ENCODE measurements around the gene POPDC2. TPM values are rescaled to one million over a fixed set of nuclear protein-coding genes. Genes with fewer than 3 reads are reported as not detected.

POPDC2 gene
- total and polyA plus RNA-seq, 2 of the 4 experiments (the other 2 are of a cell fraction): under 0.01 to 0.29 TPM

DNA sequence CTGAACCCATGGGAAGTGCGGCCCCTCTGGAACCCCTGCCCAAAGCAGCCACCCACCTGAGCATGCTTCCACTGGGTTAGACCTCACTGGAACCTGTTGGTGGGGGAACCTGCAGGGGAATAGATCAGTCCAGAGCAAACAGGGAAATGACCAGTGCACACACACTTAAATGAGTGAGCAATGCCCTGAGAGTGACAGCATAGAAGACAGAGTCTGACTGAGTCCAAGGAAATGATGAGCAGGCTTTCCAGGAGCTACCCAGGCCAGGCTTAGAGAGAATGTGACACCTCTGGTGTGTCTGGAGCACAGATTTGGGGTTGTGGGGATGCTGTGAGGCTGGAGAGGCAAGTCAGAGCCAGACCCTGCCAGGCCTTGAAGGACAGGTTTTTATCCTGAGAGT lies 34.2 kb downstream of the POPDC2 start:
- no peak overlapping the region for H3K56ac ChIP-seq (ENCODE audit: extremely low read depth, insufficient read depth, low read length)
- H2BK20ac ChIP-seq (ENCODE audit: low read depth, low read length): no peak overlapping the region
- dilution Hi-C loops (cut with HindIII; ENCODE audit: low sequenced_read_pairs, unreplicated experiment) (no loop called here), intact Hi-C loops (cut with micrococcal nuclease) (no loop called here), in situ Hi-C loops (cut with MboI; ENCODE audit: low sequenced_read_pairs) (no loop called here)
- no peak overlapping the region for H3K23ac ChIP-seq (ENCODE audit: low read depth, low read length)
- H4K8ac ChIP-seq (ENCODE audit: low read depth in 2 of 2, low read length in 2 of 2): no peak overlapping the region
- no peak overlapping the region for H3K4ac ChIP-seq (ENCODE audit: low read depth, low read length)
- H2BK120ac ChIP-seq (ENCODE audit: low read depth, low read length): no peak overlapping the region
- H4K20me1 ChIP-seq (ENCODE audit: insufficient read depth, low read length): no peaks in the 10 kb centered on the region
- no peak overlapping the region for H4K5ac ChIP-seq (ENCODE audit: low read depth, low read length)
- no peak overlapping the region for H3K9ac ChIP-seq (ENCODE audit: low read depth, low read length)
- peaks cover 5% of the 10 kb centered on the region; the same call in 1 of the 2 replicates for H3K27me3 ChIP-seq (ENCODE audit: control insufficient read depth, insufficient read depth, low read length)
- no peak overlapping the region for H3K4me2 ChIP-seq (ENCODE audit: low read depth, low read length)
- no peak overlapping the region for H3K27ac ChIP-seq (ENCODE audit: insufficient read depth, low read length)
- no peak overlapping the region for H3K4me3 ChIP-seq (ENCODE audit: insufficient read depth, low read depth, low read length)
- ChIA-PET POLR2A (ENCODE audit: unreplicated experiment) (no interaction called here), CTCF (interaction anchor here (0.9 kb wide), 1 partner anchor 94 kb away, joined by 5 read pairs; no protein-coding TSS in a partner anchor)
- no peak overlapping the region for H3K18ac ChIP-seq (ENCODE audit: low read depth, low read length)
- H3K4me1 ChIP-seq (ENCODE audit: control insufficient read depth, insufficient read depth, low read length): peaks cover 8% of the 10 kb centered on the region
- H2BK5ac ChIP-seq (ENCODE audit: low read depth, low read length, poor library complexity, severe bottlenecking): no peak overlapping the region
- DNase-seq (no peak), ATAC-seq (ENCODE audit: low read depth) (no peak)
- BruUV-seq (replicated peaks): no TSS peak
- no peak overlapping the region for H2AK9ac ChIP-seq (replicated peaks; ENCODE audit: low read depth, low read length, poor library complexity)
- no peak overlapping the region for H4K91ac ChIP-seq (ENCODE audit: insufficient read depth, low read depth, low read length)
- H3K9me3 ChIP-seq (ENCODE audit: control insufficient read depth, insufficient read depth, low read length): no peaks in the 10 kb centered on the region; the same call in 1 of the 2 replicates
- H3K9me1 ChIP-seq (ENCODE audit: insufficient read depth, low read length): no peaks in the 10 kb centered on the region
- no peaks in the 10 kb centered on the region for H3K36me3 ChIP-seq (ENCODE audit: control insufficient read depth, insufficient read depth, low read length)
- H3K79me1 ChIP-seq (ENCODE audit: low read depth in 1 of 2, low read length in 2 of 2): no peaks in the 10 kb centered on the region
- H3K14ac ChIP-seq (replicated peaks; ENCODE audit: low read depth, low read length): no peak overlapping the region
- H2BK15ac ChIP-seq (ENCODE audit: low read depth, low read length): no peak overlapping the region
- TF ChIP-seq, protein P1, sequence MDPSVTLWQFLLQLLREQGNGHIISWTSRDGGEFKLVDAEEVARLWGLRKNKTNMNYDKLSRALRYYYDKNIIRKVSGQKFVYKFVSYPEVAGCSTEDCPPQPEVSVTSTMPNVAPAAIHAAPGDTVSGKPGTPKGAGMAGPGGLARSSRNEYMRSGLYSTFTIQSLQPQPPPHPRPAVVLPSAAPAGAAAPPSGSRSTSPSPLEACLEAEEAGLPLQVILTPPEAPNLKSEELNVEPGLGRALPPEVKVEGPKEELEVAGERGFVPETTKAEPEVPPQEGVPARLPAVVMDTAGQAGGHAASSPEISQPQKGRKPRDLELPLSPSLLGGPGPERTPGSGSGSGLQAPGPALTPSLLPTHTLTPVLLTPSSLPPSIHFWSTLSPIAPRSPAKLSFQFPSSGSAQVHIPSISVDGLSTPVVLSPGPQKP (IDR thresholded peaks at IDR 0.05; ENCODE audit: borderline replicate concordance, low read depth, low read length): no peak
- no peak for TF ChIP-seq CEBPB (IDR thresholded peaks at IDR 0.05; ENCODE audit: low read depth, low read length)
- no peak for TF ChIP-seq FOS (IDR thresholded peaks at IDR 0.05; ENCODE audit: low read depth, low read length)
- TF ChIP-seq RAD21 (IDR thresholded peaks at IDR 0.05; ENCODE audit: low read length): no peak
- TF ChIP-seq POLR2A (IDR thresholded peaks at IDR 0.05; ENCODE audit: low read depth, low read length): no peak
- TF ChIP-seq, protein P2, sequence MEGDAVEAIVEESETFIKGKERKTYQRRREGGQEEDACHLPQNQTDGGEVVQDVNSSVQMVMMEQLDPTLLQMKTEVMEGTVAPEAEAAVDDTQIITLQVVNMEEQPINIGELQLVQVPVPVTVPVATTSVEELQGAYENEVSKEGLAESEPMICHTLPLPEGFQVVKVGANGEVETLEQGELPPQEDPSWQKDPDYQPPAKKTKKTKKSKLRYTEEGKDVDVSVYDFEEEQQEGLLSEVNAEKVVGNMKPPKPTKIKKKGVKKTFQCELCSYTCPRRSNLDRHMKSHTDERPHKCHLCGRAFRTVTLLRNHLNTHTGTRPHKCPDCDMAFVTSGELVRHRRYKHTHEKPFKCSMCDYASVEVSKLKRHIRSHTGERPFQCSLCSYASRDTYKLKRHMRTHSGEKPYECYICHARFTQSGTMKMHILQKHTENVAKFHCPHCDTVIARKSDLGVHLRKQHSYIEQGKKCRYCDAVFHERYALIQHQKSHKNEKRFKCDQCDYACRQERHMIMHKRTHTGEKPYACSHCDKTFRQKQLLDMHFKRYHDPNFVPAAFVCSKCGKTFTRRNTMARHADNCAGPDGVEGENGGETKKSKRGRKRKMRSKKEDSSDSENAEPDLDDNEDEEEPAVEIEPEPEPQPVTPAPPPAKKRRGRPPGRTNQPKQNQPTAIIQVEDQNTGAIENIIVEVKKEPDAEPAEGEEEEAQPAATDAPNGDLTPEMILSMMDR (conservative IDR thresholded peaks at IDR 0.05; ENCODE audit: low read depth, low read length): no peak
- no peak for TF ChIP-seq NFE2L2 (IDR thresholded peaks at IDR 0.05; ENCODE audit: low read depth, low read length)
- TF ChIP-seq BHLHE40 (IDR thresholded peaks at IDR 0.05; ENCODE audit: low read depth, low read length): no peak
- no peak for TF ChIP-seq SMC3 (IDR thresholded peaks at IDR 0.05; ENCODE audit: low read depth, low read length)
- TF ChIP-seq CHD1 (IDR thresholded peaks at IDR 0.05; ENCODE audit: low read depth, low read length): no peak
- TF ChIP-seq MXI1 (IDR thresholded peaks at IDR 0.05; ENCODE audit: borderline replicate concordance, low read depth, low read length): no peak
- no peak for TF ChIP-seq MAZ (IDR thresholded peaks at IDR 0.05; ENCODE audit: borderline replicate concordance, low read depth, low read length)
- H2AK5ac ChIP-seq (ENCODE audit: low read depth, low read length): no peak overlapping the region
- WGBS, 2 experiments (ENCODE audit: extremely low coverage in 2 of 2, insufficient read length in 1 of 2): no CpG with 5 or more reads among the region's 1 CpG
- no peak overlapping the region for H2AFZ ChIP-seq (replicated peaks; ENCODE audit: low read length, poor library complexity)
